ENCODE measurements around the gene ILDR1. TPM values are rescaled to one million over a fixed set of nuclear protein-coding genes. Genes with fewer than 3 reads are reported as not detected.

ILDR1 gene
- total RNA-seq, 1 donor from 2014 or later = 3.7 TPM

DNA sequence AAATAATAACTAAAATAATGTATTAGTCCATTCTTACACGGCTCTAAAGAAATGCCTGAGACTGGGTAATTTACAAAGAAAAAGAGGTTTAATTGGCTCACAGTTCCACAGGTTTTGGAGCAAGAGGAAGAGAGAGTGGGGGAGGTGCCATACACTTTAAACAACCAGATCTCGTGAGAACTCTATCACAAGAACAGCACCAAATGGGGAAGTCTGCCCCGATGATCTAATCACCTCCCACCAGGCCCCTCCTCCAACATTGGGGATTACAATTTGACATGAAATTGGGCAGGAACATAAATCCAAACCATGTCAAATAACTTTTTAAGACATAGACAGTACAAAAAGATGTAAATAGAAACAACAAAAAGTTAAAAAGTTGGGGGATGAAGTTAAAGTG lies 63.2 kb downstream of the ILDR1 start:
- no peaks in the 10 kb centered on the region for H3K36me3 ChIP-seq
- no peak for TF ChIP-seq POLR2A (IDR thresholded peaks at IDR 0.05)
- TF ChIP-seq POLR2AphosphoS5 (IDR thresholded peaks at IDR 0.05; ENCODE audit: insufficient read depth in 1 of 2, low read depth in 1 of 2) = no peak
- TF ChIP-seq, protein P1, sequence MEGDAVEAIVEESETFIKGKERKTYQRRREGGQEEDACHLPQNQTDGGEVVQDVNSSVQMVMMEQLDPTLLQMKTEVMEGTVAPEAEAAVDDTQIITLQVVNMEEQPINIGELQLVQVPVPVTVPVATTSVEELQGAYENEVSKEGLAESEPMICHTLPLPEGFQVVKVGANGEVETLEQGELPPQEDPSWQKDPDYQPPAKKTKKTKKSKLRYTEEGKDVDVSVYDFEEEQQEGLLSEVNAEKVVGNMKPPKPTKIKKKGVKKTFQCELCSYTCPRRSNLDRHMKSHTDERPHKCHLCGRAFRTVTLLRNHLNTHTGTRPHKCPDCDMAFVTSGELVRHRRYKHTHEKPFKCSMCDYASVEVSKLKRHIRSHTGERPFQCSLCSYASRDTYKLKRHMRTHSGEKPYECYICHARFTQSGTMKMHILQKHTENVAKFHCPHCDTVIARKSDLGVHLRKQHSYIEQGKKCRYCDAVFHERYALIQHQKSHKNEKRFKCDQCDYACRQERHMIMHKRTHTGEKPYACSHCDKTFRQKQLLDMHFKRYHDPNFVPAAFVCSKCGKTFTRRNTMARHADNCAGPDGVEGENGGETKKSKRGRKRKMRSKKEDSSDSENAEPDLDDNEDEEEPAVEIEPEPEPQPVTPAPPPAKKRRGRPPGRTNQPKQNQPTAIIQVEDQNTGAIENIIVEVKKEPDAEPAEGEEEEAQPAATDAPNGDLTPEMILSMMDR (IDR thresholded peaks at IDR 0.05) = no peak
- H3K9me3 ChIP-seq = no peaks in the 10 kb centered on the region
- H3K27me3 ChIP-seq = no peaks in the 10 kb centered on the region
- no peak for DNase-seq (ENCODE audit: extremely low spot score in 2 of 2)
- H3K27ac ChIP-seq = no peak overlapping the region
- H3K4me3 ChIP-seq = no peak overlapping the region
- H3K4me1 ChIP-seq = no peaks in the 10 kb centered on the region
- intact Hi-C loops (cut with DNase I) = no loop called here

DNA sequence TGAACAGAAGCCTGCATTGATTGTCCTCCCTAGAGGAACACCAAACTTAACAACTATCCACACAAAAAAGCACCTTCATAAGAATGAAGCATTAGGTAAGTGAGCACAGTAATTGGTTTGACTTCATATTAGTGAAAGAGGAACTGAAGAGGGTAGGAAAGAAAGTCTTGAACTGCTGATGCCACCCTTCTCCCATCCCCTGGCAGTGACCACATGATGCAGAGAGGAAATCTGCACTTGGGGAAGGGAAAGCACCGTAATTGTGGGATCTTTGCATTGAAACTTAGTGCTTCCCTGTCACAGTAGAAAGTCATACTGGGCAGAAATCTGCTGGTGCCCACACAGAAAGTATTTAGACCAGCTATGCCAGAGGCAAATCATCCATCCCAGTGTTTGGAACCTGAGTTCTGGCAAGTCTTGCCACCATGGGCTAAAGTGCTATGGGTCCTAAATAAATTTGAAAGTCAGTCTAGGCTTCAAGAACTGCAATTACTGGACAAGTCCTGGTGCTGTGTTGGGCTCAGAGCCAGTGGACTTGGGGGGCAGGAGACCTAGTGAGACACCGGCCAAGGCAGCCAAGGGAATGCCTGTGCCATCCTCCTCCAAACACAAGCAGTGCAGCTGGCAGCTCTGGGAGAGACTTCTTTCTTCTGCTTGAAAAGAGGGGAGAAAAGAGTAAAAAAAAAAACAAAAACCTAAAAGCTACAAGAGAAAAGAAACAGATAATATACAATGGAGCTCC lies 64.2 kb downstream of the ILDR1 start:
- Histone ChIP-seq H3K9me3 (no peaks in the 10 kb centered on the region), H3K4me1 (no peaks in the 10 kb centered on the region), H3K27me3 (no peaks in the 10 kb centered on the region), H3K4me3 (no peak overlapping the region), H3K36me3 (no peaks in the 10 kb centered on the region), H3K27ac (no peak overlapping the region)
- no peak for DNase-seq (ENCODE audit: extremely low spot score in 2 of 2)
- TF ChIP-seq, protein P1 (IDR thresholded peaks at IDR 0.05) = no peak
- no peak for TF ChIP-seq POLR2AphosphoS5 (IDR thresholded peaks at IDR 0.05; ENCODE audit: insufficient read depth in 1 of 2, low read depth in 1 of 2)
- intact Hi-C loops (cut with DNase I) = no loop called here

DNA sequence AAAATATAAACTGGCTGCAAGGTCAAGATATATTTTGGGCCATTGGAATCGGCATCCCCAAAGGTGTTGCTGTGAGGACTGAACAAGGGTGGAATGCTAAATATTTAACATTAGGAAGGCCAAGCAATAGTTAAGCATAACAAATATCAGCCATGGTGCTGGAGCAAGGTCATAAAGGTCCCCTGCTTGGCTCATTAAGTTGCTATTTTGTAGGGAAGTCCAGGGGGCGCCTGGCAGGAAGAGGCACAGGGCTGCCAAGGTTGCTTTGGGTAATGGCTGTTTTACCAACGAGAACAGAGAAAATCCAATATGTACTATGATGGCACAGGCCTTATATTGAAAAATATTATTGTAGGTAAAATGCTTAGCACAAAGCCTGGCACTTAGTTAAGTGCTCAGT lies 65.7 kb downstream of the ILDR1 start:
- no peak for DNase-seq (ENCODE audit: extremely low spot score in 2 of 2)
- Histone ChIP-seq H3K36me3 (no peaks in the 10 kb centered on the region), H3K27ac (no peak overlapping the region), H3K4me3 (no peak overlapping the region), H3K9me3 (no peaks in the 10 kb centered on the region), H3K4me1 (no peaks in the 10 kb centered on the region), H3K27me3 (no peaks in the 10 kb centered on the region)
- TF ChIP-seq, protein P1 (IDR thresholded peaks at IDR 0.05) = no peak
- no peak for TF ChIP-seq POLR2AphosphoS5 (IDR thresholded peaks at IDR 0.05; ENCODE audit: insufficient read depth in 1 of 2, low read depth in 1 of 2)
- no peak for TF ChIP-seq POLR2A (IDR thresholded peaks at IDR 0.05)
- intact Hi-C loops (cut with DNase I) = no loop called here

DNA sequence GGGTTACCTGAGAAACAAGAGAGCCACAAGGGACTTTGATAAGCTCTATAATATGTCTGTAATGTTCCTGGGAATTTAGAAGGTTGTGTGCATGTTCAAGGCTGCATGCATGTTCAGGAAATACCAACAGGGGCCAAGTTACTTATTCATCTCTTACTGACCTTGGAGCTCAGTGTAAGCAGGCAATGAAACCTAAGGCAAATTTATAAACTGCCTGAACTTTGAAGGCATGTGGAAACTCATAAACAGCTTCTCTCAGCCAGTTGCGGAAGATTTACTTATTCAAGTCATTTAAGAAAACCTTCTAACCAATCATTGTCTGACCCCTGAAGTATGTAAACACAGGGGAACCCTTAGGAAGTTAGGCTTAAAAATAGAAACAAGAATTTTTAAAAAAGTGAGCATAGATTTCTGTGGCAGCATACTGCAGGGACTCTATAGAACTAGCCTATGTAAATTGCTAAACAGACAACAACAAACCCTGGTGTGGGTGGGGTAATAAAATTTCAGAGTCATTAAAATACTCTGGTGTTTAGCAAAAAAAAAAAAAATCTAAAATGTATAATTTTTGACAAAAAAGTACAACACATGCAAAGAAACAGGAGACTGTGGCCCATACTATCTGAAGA lies 70.6 kb downstream of the ILDR1 start:
- Histone ChIP-seq H3K36me3 (no peaks in the 10 kb centered on the region), H3K4me1 (no peaks in the 10 kb centered on the region), H3K4me3 (no peak overlapping the region), H3K27me3 (no peaks in the 10 kb centered on the region), H3K9me3 (no peaks in the 10 kb centered on the region), H3K27ac (no peak overlapping the region)
- no peak for DNase-seq (ENCODE audit: extremely low spot score in 2 of 2)
- TF ChIP-seq POLR2AphosphoS5 (IDR thresholded peaks at IDR 0.05; ENCODE audit: insufficient read depth in 1 of 2, low read depth in 1 of 2) = no peak
- TF ChIP-seq POLR2A (IDR thresholded peaks at IDR 0.05) = no peak
- TF ChIP-seq, protein P1 (IDR thresholded peaks at IDR 0.05) = no peak
- intact Hi-C loops (cut with DNase I) = no loop called here

DNA sequence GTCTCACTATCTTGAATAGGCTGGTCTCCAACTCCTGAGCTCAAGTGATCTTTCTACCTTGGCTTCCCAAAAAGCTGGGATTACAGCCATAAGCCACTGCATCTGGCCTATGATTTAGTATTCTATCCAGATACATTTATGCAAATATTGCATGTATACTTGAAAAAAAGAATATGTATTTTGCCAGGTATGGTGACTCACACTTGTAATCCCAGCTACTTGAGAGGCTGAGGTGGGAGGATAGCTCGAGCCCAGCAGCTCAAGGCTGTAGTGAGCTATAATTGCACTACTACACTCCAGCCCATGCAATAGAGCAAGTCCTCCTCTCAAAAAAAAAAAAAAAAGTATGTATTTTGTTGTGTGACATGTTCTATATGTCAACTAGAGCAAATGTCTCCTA lies 73.4 kb downstream of the ILDR1 start:
- no peak overlapping the region for H3K4me3 ChIP-seq
- no peaks in the 10 kb centered on the region for H3K9me3 ChIP-seq
- no peaks in the 10 kb centered on the region for H3K27me3 ChIP-seq
- no peaks in the 10 kb centered on the region for H3K4me1 ChIP-seq
- DNase-seq (ENCODE audit: extremely low spot score in 2 of 2) = no peak
- no peak for TF ChIP-seq POLR2AphosphoS5 (IDR thresholded peaks at IDR 0.05; ENCODE audit: insufficient read depth in 1 of 2, low read depth in 1 of 2)
- TF ChIP-seq, protein P1 (IDR thresholded peaks at IDR 0.05) = no peak
- TF ChIP-seq POLR2A (IDR thresholded peaks at IDR 0.05) = no peak
- intact Hi-C loops (cut with DNase I) = no loop called here
- no peak overlapping the region for H3K27ac ChIP-seq
- no peaks in the 10 kb centered on the region for H3K36me3 ChIP-seq
